DMS114 treated with DMSO at 0.1 percent for 48 hours (cell line): ENCODE measurements around the gene GPX5.
A peak's percentile ranks its signal among the peaks of the same experiment; 100 is the strongest.
"Not testable (repeated sequence)": the region's sequence is repeated elsewhere in the genome, so short reads cannot be mapped to it uniquely, and the experiment has no call there.

Experiments
- DNase-seq: peaks from one replicate; lab custom pipeline; 2025; ENCODE audit not compliant: unreplicated experiment; lab: John Stamatoyannopoulos, UW

The GPX5 gene

GRCh38 chr6:28525496-28526039 lies at the start of gene GPX5:
TSS of gene GPX5 (plus strand) at chr6:28525881. CDS start at chr6:28526014, 133 bp downstream.
- no peak for DNase-seq

GRCh38 chr6:28478518-28478917 lies 47.2 kb upstream of the GPX5 start:
- DNase-seq: no peak

GRCh38 chr6:28480253-28480932 lies 45.3 kb upstream of the GPX5 start:
- no peak for DNase-seq

- no peak for DNase-seq
These were observed 40.2 kb upstream of the GPX5 start for GRCh38 chr6:28485482-28485881.

DNA sequence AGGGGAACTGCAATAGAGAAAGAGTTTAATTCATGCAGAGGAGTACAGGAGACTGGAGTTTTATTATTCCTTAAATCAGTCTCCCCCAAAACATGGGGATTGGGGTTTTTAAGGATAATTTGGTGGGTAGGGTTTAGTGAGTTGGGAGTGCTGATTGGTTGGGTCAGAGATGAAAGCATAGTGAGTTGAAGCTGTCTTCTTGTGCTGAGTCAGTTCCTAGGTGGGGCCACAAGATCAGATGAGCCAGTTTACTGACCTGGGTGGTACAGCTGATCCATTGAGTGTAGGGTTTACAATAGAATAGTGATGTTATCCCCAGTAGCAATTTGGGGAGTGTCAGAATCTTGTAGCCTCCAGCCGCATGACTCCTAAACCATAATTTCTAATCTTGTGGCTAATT lies 39.1 kb upstream of the GPX5 start:
- no peak for DNase-seq

DNA sequence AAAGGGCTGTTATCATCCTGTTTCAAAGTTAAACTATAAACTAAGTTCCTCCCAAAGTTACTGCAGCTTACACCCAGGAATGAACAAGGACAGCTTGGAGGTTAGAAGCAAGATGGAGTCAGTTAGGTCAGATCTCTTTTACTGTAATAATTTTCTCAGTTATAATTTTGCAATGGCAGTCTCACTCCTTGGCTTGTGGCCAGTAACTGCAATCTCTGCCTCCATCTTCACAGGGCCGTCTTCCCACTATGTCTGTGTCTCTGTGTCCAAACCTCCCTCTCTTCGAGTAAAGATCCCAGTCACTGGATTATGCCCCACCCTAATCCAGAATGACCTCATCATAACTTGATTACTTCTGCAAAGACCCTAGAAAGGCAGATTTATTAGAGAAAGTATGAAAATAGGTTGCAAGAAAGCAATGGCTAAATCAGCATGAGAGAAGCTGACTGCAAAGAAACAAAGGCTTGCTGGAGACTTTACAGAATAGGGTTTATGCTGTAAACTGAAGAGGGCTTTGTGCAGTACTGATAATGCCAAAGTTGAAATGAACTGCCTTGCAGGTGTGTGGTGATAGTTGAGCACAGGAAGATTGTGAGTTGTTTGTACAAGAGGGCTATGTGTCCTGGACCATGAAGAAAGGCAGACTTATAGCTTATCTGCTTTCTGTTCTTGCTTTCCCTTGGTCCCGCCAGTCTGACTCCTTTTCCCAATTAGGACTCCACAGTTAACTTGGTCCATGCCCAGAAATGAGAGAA lies 38.5 kb upstream of the GPX5 start:
- no peak for DNase-seq

DNA sequence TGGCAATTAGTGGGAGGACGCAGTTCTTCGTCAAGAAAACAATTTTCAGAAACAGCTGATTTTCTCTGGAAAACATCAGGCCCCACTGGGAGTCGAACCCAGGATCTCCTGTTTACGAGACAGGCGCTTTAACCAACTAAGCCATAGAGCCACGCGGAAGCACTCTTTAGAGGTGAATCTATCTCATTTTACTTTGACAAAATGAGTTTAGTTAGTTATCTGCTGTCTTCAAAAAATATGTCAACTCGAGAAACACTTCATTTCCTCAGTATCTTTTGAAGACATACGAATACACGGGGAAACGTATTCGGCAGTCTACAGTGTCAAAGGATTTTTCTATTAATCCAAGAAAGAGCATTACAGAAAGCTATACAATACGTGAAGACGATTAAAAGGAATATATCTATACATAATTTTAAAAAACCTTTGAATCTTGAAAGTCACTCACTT lies 36.7 kb upstream of the GPX5 start:
- peak; percentile 54 for DNase-seq

- DNase-seq: peak; percentile 66
These were observed 36.1 kb upstream of the GPX5 start for GRCh38 chr6:28489366-28490204.

- no peak for DNase-seq
These were observed 35.3 kb upstream of the GPX5 start for GRCh38 chr6:28490205-28490890.

GRCh38 chr6:28491984-28492317 lies 33.7 kb upstream of the GPX5 start:
- no peak for DNase-seq

GRCh38 chr6:28496099-28496779 lies 29.4 kb upstream of the GPX5 start:
- peak; percentile 52 for DNase-seq

DNA sequence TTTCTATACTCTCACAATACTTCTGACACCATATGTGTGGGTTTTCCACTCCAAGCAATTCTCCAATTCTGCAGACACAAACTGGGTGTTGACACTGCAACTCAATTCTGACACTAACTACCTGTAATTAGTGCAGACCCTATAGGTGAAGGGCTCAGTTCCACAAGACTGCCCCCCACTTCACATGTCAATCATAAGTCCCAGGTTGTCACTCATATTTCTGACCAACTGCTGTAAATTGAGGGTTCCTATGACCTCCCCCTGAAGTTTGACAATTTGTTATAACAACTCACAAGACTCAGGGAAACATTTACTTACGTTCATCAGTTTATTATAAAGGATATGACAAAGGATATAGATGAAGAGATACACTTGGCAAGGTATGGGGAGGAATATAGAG lies 28.4 kb upstream of the GPX5 start:
- DNase-seq: no peak

DNA sequence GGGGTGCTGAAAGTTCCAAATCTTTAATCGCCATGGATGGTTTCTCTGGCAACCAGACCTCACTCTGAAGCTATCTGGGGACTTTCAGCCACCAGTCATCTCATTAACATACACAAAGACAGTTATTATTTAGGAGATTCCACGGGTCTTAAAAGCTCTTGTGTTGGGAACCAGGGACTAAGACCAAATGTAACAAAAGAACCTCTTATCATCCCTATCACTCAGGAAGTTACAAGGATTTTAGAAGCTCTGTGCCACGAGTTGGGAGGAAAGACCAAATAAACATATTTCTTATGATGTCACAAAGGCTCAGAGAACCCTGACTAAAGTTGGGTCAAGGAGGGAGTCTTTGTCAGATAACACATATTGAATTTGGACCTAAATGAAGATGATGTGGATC lies 27.8 kb upstream of the GPX5 start:
- no peak for DNase-seq

- no peak for DNase-seq
These were observed 24.4 kb upstream of the GPX5 start for GRCh38 chr6:28501259-28501658.

DNA sequence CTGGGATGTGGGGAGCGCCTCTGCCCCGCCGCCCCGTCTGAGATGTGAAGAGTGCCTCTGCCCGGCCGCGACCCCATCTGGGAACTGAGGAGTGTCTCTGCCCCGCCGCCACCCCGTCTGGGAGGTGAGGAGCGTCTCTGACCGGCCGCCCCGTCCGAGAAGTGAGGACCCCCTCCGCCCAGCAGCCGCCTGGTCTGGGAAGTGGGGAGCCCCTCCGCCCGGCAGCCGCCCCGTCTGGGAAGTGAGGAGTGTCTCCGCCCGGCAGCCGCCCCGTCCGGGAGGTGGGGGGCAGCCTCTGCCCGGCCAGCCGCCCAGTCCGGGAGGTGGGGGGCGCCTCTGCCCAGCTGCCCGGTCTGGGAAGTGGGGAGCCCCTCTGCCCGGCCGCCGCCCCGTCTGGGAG lies 23.5 kb upstream of the GPX5 start:
- DNase-seq: not testable (repeated sequence)

DNA sequence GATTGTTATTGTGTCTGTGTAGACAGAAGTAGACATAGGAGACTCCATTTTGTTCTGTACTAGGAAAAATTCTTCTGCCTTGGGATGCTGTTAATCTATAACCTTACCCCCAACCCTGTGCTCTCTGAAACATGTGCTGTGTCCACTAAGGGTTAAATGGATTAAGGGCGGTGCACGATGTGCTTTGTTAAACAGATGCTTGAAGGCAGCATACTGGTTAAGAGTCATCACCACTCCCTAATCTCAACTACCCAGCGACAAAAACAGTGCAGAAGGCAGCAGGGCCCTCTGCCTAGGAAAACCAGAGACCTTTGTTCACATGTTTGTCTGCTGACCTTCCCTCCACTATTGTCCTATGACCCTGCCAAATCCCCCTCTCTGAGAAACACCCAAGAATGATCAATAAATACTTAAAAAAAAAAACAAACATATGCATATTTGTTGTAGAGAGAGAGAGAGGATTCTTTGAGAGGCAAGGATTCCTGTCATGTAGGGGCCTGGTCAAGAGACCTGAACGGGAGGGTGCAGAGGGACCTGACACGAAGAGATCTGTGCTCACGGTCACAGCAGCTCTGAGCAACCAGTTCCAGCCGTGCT lies 22.9 kb upstream of the GPX5 start:
- not testable (repeated sequence) for DNase-seq

DNA sequence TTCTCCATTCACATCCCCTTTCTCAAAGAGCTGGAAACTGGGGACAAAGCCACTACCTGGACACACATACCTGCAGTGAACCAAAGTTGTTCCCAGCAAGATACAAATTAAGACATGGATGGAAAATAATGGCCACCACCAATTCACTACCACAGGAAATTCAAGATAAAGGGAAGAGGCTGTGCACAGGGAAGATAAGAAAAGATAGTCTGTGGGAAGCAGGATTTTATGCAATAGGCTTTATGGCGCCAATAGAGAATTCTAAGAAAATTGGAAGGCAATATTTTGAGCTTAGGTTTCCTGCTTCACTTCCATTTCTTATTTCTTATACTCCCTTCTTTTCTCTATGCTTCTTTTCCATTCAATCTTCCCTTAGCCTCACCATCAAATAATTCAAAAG lies 19.9 kb upstream of the GPX5 start:
- no peak for DNase-seq

- no peak for DNase-seq
These were observed 18.7 kb upstream of the GPX5 start for GRCh38 chr6:28506807-28507475.

GRCh38 chr6:28511628-28512300 lies 13.9 kb upstream of the GPX5 start:
- no peak for DNase-seq
